ENCODE data around the gene HTN1. TPM values are rescaled to one million over a fixed set of nuclear protein-coding genes. Genes with fewer than 3 reads are reported as not detected.
"Not testable (repeated sequence)": the region's sequence is repeated elsewhere in the genome, so short reads cannot be mapped to it uniquely, and the experiment has no call there.

The HTN1 gene
- total RNA-seq: not detected in 2 replicates

DNA sequence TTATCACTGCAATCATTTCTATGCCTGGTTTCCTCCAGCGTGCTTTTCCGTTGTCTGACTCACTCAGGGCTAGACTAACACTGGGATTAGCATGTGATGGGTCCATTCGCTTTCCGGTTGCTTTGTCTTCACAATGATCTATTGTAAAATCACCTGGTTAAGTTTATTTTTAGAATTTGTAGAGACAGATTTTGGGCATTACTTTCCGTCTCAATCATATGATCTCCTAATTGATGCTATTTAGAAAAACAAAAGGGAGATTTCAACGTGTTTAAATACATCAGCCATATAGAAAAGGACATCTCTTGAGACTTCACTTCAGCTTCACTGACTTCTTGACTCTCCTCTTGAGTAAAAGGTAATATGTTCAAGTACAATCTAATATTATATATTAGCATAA, at the start of gene HTN1:
HTN1 (plus strand) TSS at position 301 of the 400 bp plus-strand sequence. CDS start 2,639 bp downstream, outside the sequence.
- intact Hi-C loops (cut with micrococcal nuclease): not testable (repeated sequence)

DNA sequence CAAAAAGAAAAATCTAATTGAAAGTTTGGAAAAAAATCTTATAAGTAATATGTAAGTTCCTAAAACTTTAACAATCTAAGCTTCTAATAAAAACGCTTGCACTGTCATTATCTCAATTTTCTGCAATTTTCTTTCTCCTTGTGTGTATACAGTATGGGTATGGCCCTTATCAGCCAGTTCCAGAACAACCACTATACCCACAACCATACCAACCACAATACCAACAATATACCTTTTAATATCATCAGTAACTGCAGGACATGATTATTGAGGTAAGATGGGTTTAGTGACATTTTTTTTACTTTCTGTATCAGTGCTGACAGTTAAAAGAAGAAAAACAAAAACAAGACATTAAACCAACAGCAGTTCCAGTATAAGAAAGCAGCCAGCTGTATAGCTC, 49.5 kb upstream of the HTN1 start:
- intact Hi-C loops (cut with micrococcal nuclease): no loop called here

- intact Hi-C loops (cut with micrococcal nuclease): no loop called here
These were observed 47.7 kb upstream of the HTN1 start for GRCh38 chr4:70002507-70002906.

GRCh38 chr4:70008771-70009170, 41.5 kb upstream of the HTN1 start:
- intact Hi-C loops (cut with micrococcal nuclease): no loop called here

- intact Hi-C loops (cut with micrococcal nuclease): not testable (repeated sequence)
These were observed 31.2 kb upstream of the HTN1 start for GRCh38 chr4:70019006-70019405.

DNA sequence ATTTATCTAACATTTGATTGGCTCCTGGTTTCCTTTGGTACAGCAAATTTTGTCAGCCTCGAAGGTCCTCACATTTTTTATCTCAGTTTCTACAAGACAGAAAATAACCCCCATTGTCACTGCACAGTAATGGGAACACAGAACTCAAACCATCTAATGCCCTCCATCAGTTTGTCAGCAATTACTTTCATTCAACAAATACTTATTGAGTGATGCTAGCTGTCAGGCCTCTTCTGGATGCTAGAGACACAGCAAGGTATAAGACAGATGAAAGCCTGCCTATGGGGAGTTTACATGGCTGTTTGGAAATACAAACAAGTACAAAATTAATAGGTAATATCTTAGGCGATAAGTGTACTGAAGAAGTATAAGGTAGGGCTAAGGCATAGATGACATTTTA, 27.0 kb upstream of the HTN1 start:
- intact Hi-C loops (cut with micrococcal nuclease): no loop called here

DNA sequence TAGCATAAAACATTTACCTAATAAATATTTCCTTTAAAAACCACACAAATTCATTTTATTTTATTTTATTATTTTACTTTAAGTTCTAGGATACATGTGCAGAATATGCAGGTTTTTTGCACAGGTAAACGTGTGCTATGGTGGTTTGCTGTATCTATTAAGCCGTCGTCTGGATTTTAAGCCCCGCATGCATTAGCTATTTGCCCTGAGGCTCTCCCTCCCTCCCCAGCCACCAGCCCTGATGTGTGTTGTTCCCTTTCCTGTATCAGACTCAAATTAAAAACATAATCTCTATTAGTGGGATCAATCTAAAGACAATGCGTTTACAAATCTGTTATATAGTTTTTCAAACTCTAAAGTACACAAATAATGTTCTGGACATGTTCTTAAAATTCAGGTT, 23.2 kb upstream of the HTN1 start:
- intact Hi-C loops (cut with micrococcal nuclease): no loop called here

GRCh38 chr4:70028159-70028558, 22.1 kb upstream of the HTN1 start, which contains the start of gene HTN3:
Gene HTN3 (plus strand): TSS chr4:70028459. CDS start chr4:70030741, 2,282 bp downstream.
- intact Hi-C loops (cut with micrococcal nuclease): not testable (repeated sequence)

- intact Hi-C loops (cut with micrococcal nuclease): not testable (repeated sequence)
These were observed 12.7 kb upstream of the HTN1 start for GRCh38 chr4:70037559-70037958.

GRCh38 chr4:70039928-70040327, 10.3 kb upstream of the HTN1 start:
- intact Hi-C loops (cut with micrococcal nuclease): not testable (repeated sequence)

DNA sequence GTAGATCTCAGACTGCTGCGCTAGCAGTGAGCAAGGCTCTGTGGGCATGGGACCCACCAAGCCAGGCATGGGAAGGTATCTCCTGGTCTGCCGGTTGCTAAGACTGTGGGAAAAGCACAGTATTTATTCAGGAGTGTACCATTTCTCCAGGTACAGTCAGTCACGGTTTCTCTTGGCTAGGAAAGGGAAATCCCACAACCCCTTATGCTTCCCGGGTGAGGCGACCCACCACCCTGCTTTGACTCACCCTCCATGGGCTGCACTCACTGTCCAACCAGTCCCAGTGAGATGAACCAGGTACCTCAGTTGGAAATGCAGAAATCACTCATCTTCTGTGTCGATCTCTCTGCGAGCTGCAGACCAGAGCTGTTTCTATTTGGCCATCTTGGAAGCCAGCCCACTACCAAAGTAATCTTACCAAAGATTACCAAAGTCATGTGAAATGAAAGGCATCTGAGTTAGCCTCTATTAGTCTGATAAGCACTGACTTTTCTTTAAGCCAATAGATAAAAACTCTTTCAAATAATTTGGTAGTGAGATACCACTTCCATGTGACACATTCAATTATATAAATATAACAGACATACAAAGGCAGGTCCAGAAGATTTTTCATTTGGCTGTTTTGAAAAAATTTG, 8.5 kb upstream of the HTN1 start:
- intact Hi-C loops (cut with micrococcal nuclease): no loop called here

DNA sequence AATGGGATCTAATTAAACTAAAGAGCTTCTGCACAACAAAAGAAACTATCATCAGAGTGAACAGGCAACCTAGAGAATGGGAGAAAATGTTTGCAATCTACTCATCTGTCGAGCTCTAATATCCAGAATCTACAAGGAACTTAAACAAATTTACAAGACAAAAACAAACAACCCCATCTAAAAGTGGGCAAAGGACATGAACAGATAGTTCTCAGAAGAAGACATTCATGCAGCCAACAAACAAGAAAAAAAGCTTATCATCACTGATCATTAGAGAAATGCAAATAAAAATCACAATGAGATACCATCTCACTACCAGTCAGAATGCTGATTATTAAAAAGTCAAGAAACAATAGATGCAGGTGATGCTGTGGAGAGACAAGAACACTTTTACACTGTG, 6.3 kb downstream of the HTN1 start:
- intact Hi-C loops (cut with micrococcal nuclease): not testable (repeated sequence)

GRCh38 chr4:70057651-70058050, 7.4 kb downstream of the HTN1 start:
- intact Hi-C loops (cut with micrococcal nuclease): no loop called here

GRCh38 chr4:70059149-70059548, 8.9 kb downstream of the HTN1 start:
- intact Hi-C loops (cut with micrococcal nuclease): no loop called here

DNA sequence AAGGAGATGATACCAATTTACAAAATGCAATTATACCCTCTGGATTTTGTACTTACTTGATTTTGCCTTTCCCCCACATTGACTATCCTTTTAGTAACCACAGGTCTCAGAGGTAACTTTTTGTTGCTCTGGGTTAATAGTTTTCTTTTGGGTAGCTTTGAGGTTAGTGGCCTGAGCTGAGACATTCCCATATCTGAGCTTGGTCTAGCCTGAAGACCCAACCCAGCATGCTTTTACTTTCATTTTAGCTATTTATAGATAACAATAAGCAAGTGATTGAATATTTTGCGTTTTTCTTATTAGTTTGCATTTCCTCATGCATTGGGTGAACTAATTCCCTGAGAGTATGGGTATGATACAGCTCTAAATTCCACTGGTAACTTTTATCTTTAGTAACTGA, 11.8 kb downstream of the HTN1 start:
- intact Hi-C loops (cut with micrococcal nuclease): no loop called here

DNA sequence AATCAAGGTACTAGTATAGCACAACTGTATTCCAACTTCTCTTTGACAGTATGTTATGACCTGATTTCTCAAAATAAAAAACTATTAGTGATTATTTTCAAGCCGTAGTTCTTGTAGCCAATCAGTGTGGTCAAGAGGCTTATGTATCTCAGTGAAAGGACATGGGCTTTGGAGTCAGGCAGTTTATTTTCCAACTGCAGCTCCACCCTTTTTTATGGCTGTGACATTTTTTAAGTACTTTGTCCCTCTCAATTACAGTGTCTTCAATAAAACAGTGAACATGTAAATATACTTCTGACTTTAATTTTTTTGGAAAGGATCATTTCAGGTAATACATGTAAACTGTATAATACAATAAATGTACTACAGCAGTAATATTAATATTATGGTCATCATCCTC, 30.0 kb downstream of the HTN1 start:
- intact Hi-C loops (cut with micrococcal nuclease): no loop called here

DNA sequence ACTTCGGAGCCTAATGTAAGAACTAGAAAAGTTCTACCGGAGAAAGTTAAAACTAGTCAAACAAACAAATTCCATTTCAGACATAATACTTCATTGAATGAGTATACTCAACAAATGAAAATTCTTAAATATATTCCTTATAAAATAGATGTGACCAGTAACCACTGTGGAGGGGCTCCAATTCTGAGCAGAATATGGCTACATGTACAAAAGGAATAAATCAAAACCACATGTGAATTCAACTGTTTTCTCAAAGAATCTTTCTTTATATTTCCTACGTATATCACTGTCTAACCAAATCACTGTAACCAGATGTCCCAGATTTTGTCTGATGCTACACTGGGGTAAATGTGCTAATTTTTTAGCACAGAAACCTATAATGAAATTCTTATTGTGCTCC, 49.0 kb downstream of the HTN1 start:
- intact Hi-C loops (cut with micrococcal nuclease): no loop called here

Other genes starting within 250 kb of the HTN1 start
- gene SULT1E1, start 190.3 kb upstream of the HTN1 start, total RNA-seq: not detected in 2 replicates
- gene CSN1S1, start 119.4 kb upstream of the HTN1 start, total RNA-seq: not detected in 2 replicates
- gene CSN2, start 84.7 kb upstream of the HTN1 start, total RNA-seq: not detected in 2 replicates
- not detected in 2 replicates for gene STATH, start 54.5 kb upstream of the HTN1 start, total RNA-seq
- not detected in 2 replicates for gene HTN3, start 22.0 kb upstream of the HTN1 start, total RNA-seq
- not detected in 2 replicates for gene PRR27, start 103.8 kb downstream of the HTN1 start, total RNA-seq
- not detected in 2 replicates for gene ODAM, start 145.3 kb downstream of the HTN1 start, total RNA-seq
- gene FDCSP, start 175.7 kb downstream of the HTN1 start, total RNA-seq: not detected in 2 replicates
- not detected in 2 replicates for gene CSN3, start 192.2 kb downstream of the HTN1 start, total RNA-seq

All from T-helper 2 cell treated with Interferon-gamma antibody and Interleukin-4, amounts not matched to agents 100 ng/mL and 5 ng/mL, for 36 hours (primary cell).